LNCaP clone FGC (cell line): ENCODE results near the gene AIPL1.

Experiments
- DNase-seq: peaks from one replicate; pipeline ENCODE4 v3.0.0-alpha.2; 2011; ENCODE audit warnings: low read depth
- H3K4me3 ChIP-seq: 2 replicates; pipeline ENCODE4 v1.5.1; 2011; ENCODE audit warnings: mild to moderate bottlenecking, low read depth, low read length, control low read depth
- CTCF ChIP-seq: IDR thresholded peaks from 2 replicates; pipeline ENCODE4 v1.5.1; 2012; ENCODE audit warnings: mild to moderate bottlenecking; ENCODE audit not compliant: control insufficient read depth, insufficient read depth; ENCODE audit errors: extremely low read depth

The AIPL1 gene

DNA sequence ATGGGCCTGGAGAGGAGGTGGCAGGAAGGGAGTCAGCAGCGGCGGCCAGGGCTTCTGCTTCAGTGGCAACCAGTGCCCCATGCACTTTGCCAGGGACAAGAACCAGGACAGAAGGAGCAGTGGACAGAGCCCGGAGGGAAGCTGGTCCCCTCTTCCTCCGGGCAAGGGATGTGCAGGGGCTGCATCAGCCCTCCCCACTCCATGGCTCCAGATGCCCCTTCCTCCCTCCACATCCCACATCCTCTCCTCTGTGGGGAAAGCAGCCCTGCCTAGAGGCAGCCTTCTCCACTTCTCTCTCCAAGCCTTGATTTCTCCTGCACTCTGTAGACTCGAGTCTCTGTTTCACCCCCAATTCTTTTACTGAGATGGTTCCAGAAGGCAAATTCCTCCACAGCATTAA, 50.4 kb downstream of the AIPL1 start:
- DNase-seq: no peak
- TF ChIP-seq CTCF: no peak
- H3K4me3 ChIP-seq: no peak overlapping the region

- TF ChIP-seq CTCF: no peak
- DNase-seq: no peak
- H3K4me3 ChIP-seq: no peak overlapping the region
These were observed 53.1 kb downstream of the AIPL1 start for GRCh38 chr17:6381526-6382465.

DNA sequence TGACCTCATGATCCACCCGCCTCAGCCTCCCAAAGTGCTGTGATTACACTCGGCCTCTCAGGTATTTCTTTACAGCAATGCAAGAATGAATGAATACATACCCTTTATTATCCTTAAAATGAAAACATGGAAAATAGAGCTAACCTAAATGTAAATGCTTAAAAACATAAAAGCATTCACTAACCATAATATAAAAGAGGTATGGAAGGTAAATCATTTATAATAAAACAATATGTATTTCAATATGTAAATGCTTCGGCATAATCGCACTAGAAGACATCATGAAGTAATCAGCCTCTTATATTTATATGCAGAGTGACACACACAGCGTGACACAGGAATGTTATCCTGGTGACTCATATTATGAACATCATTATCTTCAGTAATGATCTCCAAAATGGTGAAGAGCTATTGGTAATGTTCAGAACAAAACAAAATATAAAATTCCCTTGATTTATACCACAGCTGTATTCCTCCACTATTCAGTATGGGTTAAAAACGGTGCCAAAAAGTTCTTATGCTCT, 53.9 kb downstream of the AIPL1 start:
- TF ChIP-seq CTCF: no peak
- no peak overlapping the region for H3K4me3 ChIP-seq
- no peak for DNase-seq

DNA sequence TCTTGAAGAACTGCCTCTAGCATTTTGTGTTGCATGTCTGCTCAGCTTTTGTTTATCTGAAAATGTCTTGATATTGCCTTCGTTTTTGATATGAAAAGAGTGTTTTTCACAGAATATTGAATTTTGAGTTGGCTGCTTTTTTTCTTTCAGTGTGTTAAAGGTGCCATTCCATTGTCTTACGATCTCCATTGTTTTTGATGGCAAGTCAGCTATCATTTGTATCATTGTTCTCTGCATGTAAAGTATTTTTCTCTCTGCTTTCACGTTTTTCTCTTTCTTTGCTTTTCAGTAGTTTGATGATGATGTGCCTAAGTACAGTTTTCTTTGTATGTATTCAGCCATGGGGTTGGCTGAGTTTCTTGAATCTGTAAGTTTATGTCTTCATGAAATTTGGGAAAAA, 57.0 kb downstream of the AIPL1 start:
- H3K4me3 ChIP-seq: no peak overlapping the region
- no peak for DNase-seq
- no peak for TF ChIP-seq CTCF

DNA sequence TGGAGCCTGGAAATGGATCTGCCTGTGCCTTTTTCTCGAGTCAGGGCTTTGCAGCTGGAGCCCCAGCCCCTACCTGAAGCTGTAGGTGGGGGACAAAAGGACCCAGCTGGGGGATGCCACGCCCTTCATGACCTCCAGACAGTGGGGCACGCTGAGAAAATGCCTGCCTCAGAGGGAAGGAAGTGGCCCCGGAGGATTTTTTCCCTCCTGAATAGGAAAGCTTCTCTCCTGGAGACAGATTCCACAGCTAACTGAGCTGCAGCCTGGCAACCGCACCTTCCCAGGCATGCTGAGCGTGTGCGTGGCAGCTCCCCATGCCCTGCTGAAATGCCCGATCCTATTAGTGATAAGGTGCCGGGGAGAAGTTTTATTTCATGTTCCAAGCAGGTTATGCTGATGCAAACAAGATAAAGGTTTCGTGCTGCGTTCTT, 58.0 kb downstream of the AIPL1 start:
- peak; percentile 76 for DNase-seq
- TF ChIP-seq CTCF: no peak

GRCh38 chr17:6374761-6375312, 60.1 kb downstream of the AIPL1 start:
- TF ChIP-seq CTCF: no peak
- no peak for DNase-seq
- no peak overlapping the region for H3K4me3 ChIP-seq

More for the DNA sequence above, 58.0 kb downstream of the AIPL1 start:
- H3K4me3 ChIP-seq: no peak overlapping the region
